OCI-LY7 (cell line): Measurements from ENCODE around the gene KLF15.

Experiments used
- CTCF ChIP-seq: fragments of 200-600 bp; sonication (generic); conservative IDR thresholded peaks from 2 replicates; pipeline ENCODE4 v1.5.1; 2014; ENCODE audit warnings: mild to moderate bottlenecking, antibody characterized with exemption, low read length, moderate library complexity, mixed read lengths
- EZH2phosphoT487 ChIP-seq: fragments of 200-600 bp; sonication (generic); IDR thresholded peaks from 2 replicates; pipeline ENCODE4 v1.6.1; 2018; ENCODE audit warnings: low read depth, borderline replicate concordance, mild to moderate bottlenecking, mixed run types, antibody characterized with exemption, low read length, moderate library complexity, mixed read lengths

- TF ChIP-seq CTCF (no peak), EZH2phosphoT487 (no peak)
These were observed 33.0 kb upstream of the KLF15 start for GRCh38 chr3:126390201-126390600.
